ENCODE data around the gene MED7.

MED7 gene

GRCh38 chr5:157162919-157163510 is 20.4 kb upstream of the MED7 start:
- DNase-seq (ENCODE audit: low read depth): no peak

- no peak for DNase-seq (ENCODE audit: low read depth)
These were observed 19.3 kb upstream of the MED7 start for GRCh38 chr5:157161996-157162395.

DNA sequence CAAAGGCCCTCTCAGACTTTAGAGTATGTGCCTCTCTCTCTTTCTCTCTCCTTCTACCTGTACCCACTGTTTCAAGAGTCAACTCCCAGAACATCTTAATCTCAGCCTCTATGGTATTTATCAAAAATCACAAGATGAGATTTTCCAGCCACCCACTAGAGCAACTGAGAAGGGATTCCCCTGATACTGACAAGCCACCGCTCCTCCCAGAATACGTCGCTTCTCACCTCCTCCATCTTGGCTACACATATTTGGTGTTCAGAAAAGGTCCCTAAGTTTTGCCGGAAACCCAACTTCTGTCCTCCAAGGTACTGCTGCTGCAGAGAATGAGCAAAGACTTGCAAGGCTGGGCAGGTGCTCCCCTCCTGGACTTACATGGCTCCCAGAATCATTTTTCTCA is 17.3 kb upstream of the MED7 start:
- DNase-seq (ENCODE audit: low read depth): no peak

DNA sequence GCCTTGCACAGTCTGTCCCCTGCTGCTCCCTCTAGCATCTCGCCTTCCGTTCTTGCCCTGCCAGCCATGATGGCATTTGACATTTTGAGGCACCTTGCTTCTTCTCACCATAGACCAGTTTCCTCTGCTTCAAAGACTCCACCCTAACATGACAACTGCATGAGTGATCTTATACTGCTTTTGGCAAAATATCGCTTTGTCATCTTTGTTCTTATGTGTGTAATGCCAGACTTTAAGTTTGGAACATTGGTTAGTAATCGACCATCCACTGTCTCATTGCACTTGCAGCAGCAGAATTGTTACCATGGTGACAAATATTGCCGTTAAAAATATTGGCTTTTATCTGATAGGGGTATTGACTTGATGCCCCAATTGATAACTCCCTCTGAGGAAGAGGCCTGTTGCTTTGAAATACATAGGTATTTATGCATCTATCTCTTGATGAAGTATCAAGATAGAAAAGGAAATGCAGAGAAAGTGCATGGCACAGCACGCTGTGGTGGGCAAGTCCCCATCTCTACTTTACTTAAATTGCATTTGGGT is 16.6 kb upstream of the MED7 start:
- DNase-seq (ENCODE audit: low read depth): no peak

GRCh38 chr5:157157293-157157891 is 14.7 kb upstream of the MED7 start:
- DNase-seq (ENCODE audit: low read depth): no peak

DNA sequence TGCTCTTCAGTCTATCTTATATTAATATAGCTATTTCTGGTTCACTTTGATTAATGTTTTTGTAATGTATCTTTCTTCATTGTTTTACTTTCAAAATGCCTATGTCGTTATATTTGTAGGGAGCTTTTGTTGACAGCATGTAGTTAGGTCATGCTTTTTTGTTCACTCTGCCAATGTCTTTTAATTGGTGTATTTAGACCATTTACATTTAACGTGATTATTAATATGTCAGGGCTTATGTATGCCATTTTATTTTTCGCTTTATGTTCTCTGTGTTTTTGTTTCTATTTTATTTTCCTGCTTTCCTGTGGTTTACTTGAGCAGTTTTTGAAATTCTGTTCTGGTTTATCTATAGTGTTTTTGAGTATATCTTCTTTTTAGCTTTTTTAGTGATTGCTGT is 12.6 kb upstream of the MED7 start:
- no peak for DNase-seq (ENCODE audit: low read depth)

DNA sequence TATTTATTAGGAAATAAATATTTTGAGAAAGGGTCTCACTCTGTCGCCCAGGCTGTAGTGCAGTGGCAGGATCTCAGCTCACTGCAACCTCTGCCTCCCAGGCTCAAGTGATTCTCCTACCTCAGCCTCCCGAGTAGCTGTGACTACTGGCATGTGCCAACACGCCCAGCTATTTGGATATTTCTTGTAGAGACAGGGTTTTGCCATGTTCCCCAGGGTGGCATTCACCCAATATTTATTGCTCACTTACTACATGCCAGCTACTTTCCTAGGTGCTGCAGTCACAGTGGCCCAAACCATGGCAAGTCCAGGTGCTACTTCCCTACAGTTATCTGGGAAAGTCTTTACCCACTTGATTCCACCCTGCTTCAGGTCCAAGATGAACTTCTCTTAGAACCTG is 8.3 kb upstream of the MED7 start:
- no peak for DNase-seq (ENCODE audit: low read depth)

DNA sequence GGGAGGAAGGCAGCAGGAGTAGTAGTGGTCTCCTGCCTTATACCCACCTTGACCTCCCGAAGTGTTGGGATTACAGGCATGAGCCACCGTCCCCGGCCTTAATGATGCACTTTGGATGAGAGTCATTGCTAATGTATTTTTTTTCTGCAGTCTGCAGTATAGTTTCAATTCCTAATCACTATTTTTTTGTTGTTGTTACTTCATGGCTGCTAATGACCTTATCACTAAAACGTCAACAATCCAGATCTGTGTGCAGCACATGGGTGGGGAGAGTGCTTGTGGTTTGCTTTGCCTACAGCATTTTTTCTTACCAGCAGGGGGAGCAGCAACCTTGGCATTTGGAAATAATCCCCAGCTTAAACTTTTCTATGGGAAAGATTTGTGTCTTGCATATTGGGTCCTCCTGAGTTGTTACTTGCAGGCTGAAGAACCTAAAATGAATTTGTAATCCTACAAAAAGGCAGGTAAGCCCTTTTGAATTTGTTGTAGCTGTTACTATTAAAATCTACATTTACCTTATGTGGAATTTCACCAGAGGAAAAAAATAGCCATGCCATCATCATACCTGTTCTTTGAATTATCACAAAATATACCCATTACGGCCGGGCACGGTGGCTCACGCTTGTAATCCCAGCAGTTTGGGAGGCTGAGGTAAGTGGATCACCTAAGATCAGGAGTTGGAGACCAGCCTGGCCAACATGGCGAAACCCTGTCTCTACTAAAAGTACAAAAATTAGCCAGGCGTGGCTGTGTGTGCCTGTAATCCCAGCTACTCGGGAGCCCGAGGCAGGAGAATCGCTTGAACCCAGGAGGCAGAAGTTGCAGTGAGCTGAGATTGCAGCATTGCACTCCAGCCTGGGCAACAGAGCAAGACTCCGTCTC is 6.3 kb upstream of the MED7 start:
- DNase-seq (ENCODE audit: low read depth): peak; percentile 70

- peak; percentile 29 for DNase-seq (ENCODE audit: low read depth)
These were observed 684 bp upstream of the MED7 start for GRCh38 chr5:157143127-157143971.

- DNase-seq (ENCODE audit: low read depth): no peak
These were observed 5.0 kb downstream of the MED7 start for GRCh38 chr5:157137691-157138090.

GRCh38 chr5:157132281-157132612 is 10.4 kb downstream of the MED7 start:
- no peak for DNase-seq (ENCODE audit: low read depth)

DNA sequence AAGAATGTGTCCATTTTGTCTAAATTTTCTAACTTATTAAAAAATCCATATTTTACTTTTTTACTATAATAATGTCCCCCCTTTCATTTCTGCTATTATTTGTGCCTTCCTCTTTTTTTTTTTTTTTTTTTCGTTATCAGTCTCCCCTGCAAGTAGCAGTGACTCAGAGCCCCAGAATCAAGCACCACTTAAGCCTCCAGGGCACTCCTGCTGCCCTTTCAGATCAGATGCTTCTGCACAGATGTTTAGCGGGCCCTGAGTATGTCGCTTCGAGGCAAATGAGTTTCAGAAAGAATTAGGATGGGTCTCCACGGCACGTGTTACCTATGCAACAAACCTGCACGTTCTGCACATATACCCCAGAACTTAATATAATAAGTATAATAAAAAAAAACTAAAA is 11.7 kb downstream of the MED7 start:
- DNase-seq (ENCODE audit: low read depth): peak; percentile 9

GRCh38 chr5:157121709-157122108 is 21.0 kb downstream of the MED7 start:
- DNase-seq (ENCODE audit: low read depth): no peak

DNA sequence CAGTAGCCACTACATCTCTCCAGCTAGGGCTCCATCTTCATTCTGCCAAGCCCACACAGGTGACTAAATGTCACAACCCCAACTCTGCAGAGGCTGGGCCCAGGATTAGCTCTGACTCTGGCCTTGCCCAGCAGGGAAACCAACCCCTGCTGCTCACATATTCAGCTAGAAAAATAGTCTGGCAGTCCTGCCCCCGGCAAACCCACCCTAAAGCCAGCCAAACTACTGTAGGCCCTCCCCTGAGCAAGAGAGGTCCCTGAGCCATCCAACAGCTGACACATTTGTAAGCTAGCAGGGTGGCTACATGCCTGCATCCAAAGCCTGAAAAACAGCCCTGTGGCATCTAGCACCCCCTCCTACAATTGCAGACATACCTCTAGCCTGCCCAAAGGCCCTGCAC is 22.6 kb downstream of the MED7 start:
- no peak for DNase-seq (ENCODE audit: low read depth)

- no peak for DNase-seq (ENCODE audit: low read depth)
These were observed 26.1 kb downstream of the MED7 start for GRCh38 chr5:157116483-157116954.

- no peak for DNase-seq (ENCODE audit: low read depth)
These were observed 27.2 kb downstream of the MED7 start for GRCh38 chr5:157115502-157115901.

GRCh38 chr5:157115012-157115411 is 27.7 kb downstream of the MED7 start:
- no peak for DNase-seq (ENCODE audit: low read depth)

- DNase-seq (ENCODE audit: low read depth): no peak
These were observed 29.7 kb downstream of the MED7 start for GRCh38 chr5:157113002-157113401.

DNA sequence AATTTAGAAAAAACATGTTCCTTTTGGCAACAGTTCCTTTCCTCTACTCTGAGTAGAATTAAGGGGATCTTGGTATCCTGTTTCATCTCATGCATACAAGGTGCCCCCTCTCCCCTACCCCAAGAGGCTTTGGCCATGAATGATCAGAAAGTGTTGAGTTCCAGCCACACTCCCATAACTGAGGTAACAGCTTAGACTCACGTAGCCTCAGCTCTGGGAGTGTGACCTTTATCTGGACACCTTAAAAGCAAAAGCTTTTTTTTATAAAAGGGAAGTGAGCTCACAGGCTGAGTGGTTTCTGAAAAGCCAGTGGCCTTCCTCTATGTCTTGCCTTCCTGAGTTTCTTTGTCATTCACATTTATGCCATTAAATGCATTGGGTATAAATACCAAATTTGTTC is 32.9 kb downstream of the MED7 start:
- no peak for DNase-seq (ENCODE audit: low read depth)

GRCh38 chr5:157108976-157109375 is 33.7 kb downstream of the MED7 start, which contains the start of gene HAVCR2:
Gene HAVCR2 (minus strand): TSS chr5:157109044. CDS start chr5:157108983, 61 bp downstream.
- no peak for DNase-seq (ENCODE audit: low read depth)

DNA sequence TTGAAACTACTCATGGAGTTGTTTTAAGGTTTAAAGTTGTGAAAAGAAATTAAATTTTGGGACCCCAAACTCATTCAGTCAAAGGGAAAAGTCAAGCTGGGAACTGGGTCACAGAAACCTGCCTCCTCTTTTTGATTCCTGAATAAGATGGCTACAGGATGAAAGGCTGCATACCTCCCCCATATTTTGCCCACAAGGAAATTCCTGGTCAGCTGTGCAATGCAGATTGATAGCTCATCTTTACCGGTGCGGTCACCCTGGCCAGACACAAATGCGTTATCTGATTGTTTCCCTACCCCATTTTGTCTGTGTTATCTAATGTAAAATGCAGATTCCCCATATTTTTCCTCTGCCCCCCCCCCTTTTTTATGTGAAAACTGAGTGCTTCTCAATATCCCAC is 35.2 kb downstream of the MED7 start:
- DNase-seq (ENCODE audit: low read depth): no peak
